AG04450 (cell line): ENCODE results near the gene ANKRD40. TPM values are rescaled to one million over a fixed set of nuclear protein-coding genes. Genes with fewer than 3 reads are reported as not detected.

Experiments
- CTCF ChIA-PET: fragments of 300-600, 350-600 bp; formaldehyde crosslinking; extraction: SDS; loops from one replicate; lab custom pipeline; 2022; ENCODE audit warnings: antibody characterized with exemption, inconsistent platforms; lab: Charles Lee
- POLR2A ChIA-PET: fragments of 350-600 bp; formaldehyde crosslinking; extraction: SDS; loops from one replicate; lab custom pipeline; 2021; ENCODE audit warnings: antibody characterized with exemption, inconsistent platforms; lab: Yijun Ruan, JAX
- DNase-seq: peaks from one replicate; pipeline ENCODE4 v3.0.0-alpha.2; 2011; ENCODE audit warnings: low read depth, low spot score
- H3K27ac ChIP-seq: one replicate; pipeline ENCODE4 v1.5.1; 2012; ENCODE audit warnings: low read depth, low read length, control low read depth
- H3K27me3 ChIP-seq: one replicate; pipeline ENCODE4 v1.6.0; 2012; ENCODE audit warnings: low read length; ENCODE audit not compliant: control insufficient read depth, insufficient read depth
- H3K4me3 ChIP-seq: 2 replicates; pipeline ENCODE4 v1.5.1; 2011; ENCODE audit warnings: mild to moderate bottlenecking, low read depth, low read length, control low read depth
- H3K9me3 ChIP-seq: 2 replicates; pipeline ENCODE4 v1.5.1; 2012; ENCODE audit warnings: low read length; ENCODE audit not compliant: control insufficient read depth, insufficient read depth
- CTCF ChIP-seq: IDR thresholded peaks from 2 replicates; pipeline ENCODE4 v1.5.1; 2011; ENCODE audit warnings: low read depth, low read length, control low read depth, inconsistent platforms
- polyA plus RNA-seq: library from polyadenylated mRNA; depleted of rRNA; stranded (reverse); fragments of >200 nt; gene quantifications from 2 replicates; pipeline ENCODE4 v1.2.3, GENCODE V29; 2011

The ANKRD40 gene
- polyA plus RNA-seq, 1 experiment = 39.8 TPM

GRCh38 chr17:50703162-50703561 is 4.6 kb downstream of the ANKRD40 start:
- TF ChIP-seq CTCF = no peak
- DNase-seq = no peak
- Histone ChIP-seq H3K27ac (no peak overlapping the region), H3K9me3 (no peaks in the 10 kb centered on the region), H3K27me3 (no peaks in the 10 kb centered on the region), H3K4me3 (no peak overlapping the region)
- POLR2A ChIA-PET = no interaction called here
- CTCF ChIA-PET = interaction anchor here (0.6 to 4.3 kb wide), 4 partner anchors 7 to 153 kb away, joined by 4 to 53 read pairs (median 24); no protein-coding TSS in a partner anchor

- Histone ChIP-seq H3K9me3 (no peaks in the 10 kb centered on the region), H3K27ac (no peak overlapping the region), H3K4me3 (no peak overlapping the region), H3K27me3 (no peaks in the 10 kb centered on the region)
- no peak for DNase-seq
- no peak for TF ChIP-seq CTCF
- ChIA-PET POLR2A (interaction anchor here (0.7 kb wide), 1 partner anchor 20 kb away, joined by 3 read pairs; the partner anchor contains the start of gene LUC7L3), CTCF (no interaction called here)
Observed at GRCh38 chr17:50699410-50699809, 8.3 kb downstream of the ANKRD40 start.

- DNase-seq = no peak
- CTCF ChIA-PET = interaction anchor here (0.6 to 8.4 kb wide), 3 partner anchors 8 to 148 kb away, joined by 4 to 192 read pairs (median 53); partner anchors contain the start of gene SPATA20
- no peak overlapping the region for H3K27ac ChIP-seq
Observed at GRCh38 chr17:50697663-50698272, 9.9 kb downstream of the ANKRD40 start.

GRCh38 chr17:50697062-50697461 is 10.7 kb downstream of the ANKRD40 start:
- Histone ChIP-seq H3K4me3 (no peak overlapping the region), H3K27ac (no peak overlapping the region), H3K27me3 (no peaks in the 10 kb centered on the region), H3K9me3 (no peaks in the 10 kb centered on the region)
- POLR2A ChIA-PET = no interaction called here
- no peak for DNase-seq
- CTCF ChIA-PET = interaction anchor here (0.6 to 8.4 kb wide), 4 partner anchors 8 to 147 kb away, joined by 4 to 192 read pairs (median 30); partner anchors contain the start of gene SPATA20
- no peak for TF ChIP-seq CTCF

More at GRCh38 chr17:50697663-50698272, 9.9 kb downstream of the ANKRD40 start:
- TF ChIP-seq CTCF = no peak
- no peak overlapping the region for H3K4me3 ChIP-seq
- no peaks in the 10 kb centered on the region for H3K27me3 ChIP-seq
- H3K9me3 ChIP-seq = no peaks in the 10 kb centered on the region
- POLR2A ChIA-PET = no interaction called here

GRCh38 chr17:50696365-50696879 is 11.3 kb downstream of the ANKRD40 start:
- no peak overlapping the region for H3K27ac ChIP-seq
- no peak for TF ChIP-seq CTCF
- no peaks in the 10 kb centered on the region for H3K9me3 ChIP-seq
- no peak for DNase-seq
- POLR2A ChIA-PET = interaction anchor here (1.3 kb wide), 1 partner anchor 146 kb away, joined by 4 read pairs; no protein-coding TSS in a partner anchor
- CTCF ChIA-PET = interaction anchor here (0.6 to 8.4 kb wide), 6 partner anchors 9 to 146 kb away, joined by 6 to 192 read pairs (median 18); partner anchors contain the start of gene SPATA20
- no peak overlapping the region for H3K4me3 ChIP-seq
- no peaks in the 10 kb centered on the region for H3K27me3 ChIP-seq
